ENCODE results near the gene SEC63.
"Not testable (repeated sequence)": the region's sequence is repeated elsewhere in the genome, so short reads cannot be mapped to it uniquely, and the experiment has no call there.

The SEC63 gene

DNA sequence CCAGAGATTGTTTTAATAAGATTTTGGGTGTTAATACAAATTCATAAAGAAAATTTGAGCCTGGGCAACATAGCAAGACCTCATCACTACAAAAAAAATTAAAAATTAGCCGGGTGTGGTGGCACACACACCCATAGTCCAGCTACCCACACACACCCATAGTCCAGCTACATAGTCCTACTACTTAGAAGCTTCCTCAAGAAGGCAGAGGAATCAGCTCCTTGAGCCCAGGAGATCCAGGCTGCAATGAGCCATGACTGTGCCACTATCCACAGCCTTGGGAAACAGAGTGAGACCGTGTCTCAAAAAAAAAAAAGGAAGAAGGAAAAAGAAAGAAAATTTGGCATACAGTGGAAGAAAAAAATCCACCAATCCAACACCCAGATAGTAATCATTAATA, 16.8 kb downstream of the SEC63 start:
- no peak overlapping the region for H3K4me3 ChIP-seq (replicated peaks in 1 of 2; ENCODE audit: low read depth in 2 of 2, low read length in 2 of 2)
- TF ChIP-seq CTCF (IDR thresholded peaks at IDR 0.05; ENCODE audit: low read depth, low read length) = no peak
- DNase-seq (ENCODE audit: low read depth in 2 of 2) = no peak

- not testable (repeated sequence) for DNase-seq (ENCODE audit: low read depth in 2 of 2); H3K4me3 ChIP-seq (replicated peaks in 1 of 2; ENCODE audit: low read depth in 2 of 2, low read length in 2 of 2)
Measured at GRCh38 chr6:107936910-107937292, 21.1 kb downstream of the SEC63 start.

- TF ChIP-seq CTCF (IDR thresholded peaks at IDR 0.05; ENCODE audit: low read depth, low read length) = no peak
- H3K4me3 ChIP-seq (replicated peaks in 1 of 2; ENCODE audit: low read depth in 2 of 2, low read length in 2 of 2) = no peak overlapping the region
- no peak for DNase-seq (ENCODE audit: low read depth in 2 of 2)
Measured at GRCh38 chr6:107936162-107936909, 21.7 kb downstream of the SEC63 start.

- H3K4me3 ChIP-seq (replicated peaks in 1 of 2; ENCODE audit: low read depth in 2 of 2, low read length in 2 of 2); DNase-seq (ENCODE audit: low read depth in 2 of 2): not testable (repeated sequence)
Measured at GRCh38 chr6:107934229-107934628, 23.8 kb downstream of the SEC63 start.

DNA sequence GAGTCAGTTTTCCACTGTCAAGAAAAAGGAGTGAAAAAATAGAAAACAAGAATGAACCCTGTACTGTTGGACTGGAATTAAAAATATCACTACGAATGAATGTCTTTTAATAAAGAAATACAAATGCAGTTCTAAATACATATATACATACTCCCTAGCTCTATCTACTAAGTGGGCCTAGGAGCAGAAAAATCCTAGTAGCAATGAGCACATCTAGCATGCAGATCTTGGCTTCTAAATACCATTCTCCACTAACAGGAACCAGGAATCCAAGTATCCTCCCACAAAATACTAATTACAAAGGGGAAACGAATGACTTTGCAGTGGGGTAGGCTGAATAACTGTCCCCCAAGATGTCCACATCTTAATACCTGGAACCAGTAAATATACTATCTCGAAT, 25.4 kb downstream of the SEC63 start:
- no peak overlapping the region for H3K4me3 ChIP-seq (replicated peaks in 1 of 2; ENCODE audit: low read depth in 2 of 2, low read length in 2 of 2)
- no peak for TF ChIP-seq CTCF (IDR thresholded peaks at IDR 0.05; ENCODE audit: low read depth, low read length)

GRCh38 chr6:107931894-107932293, 26.1 kb downstream of the SEC63 start:
- no peak overlapping the region for H3K4me3 ChIP-seq (replicated peaks in 1 of 2; ENCODE audit: low read depth in 2 of 2, low read length in 2 of 2)
- no peak for DNase-seq (ENCODE audit: low read depth in 2 of 2)
- TF ChIP-seq CTCF (IDR thresholded peaks at IDR 0.05; ENCODE audit: low read depth, low read length) = no peak

More for the DNA sequence above, 25.4 kb downstream of the SEC63 start:
- no peak for DNase-seq (ENCODE audit: low read depth in 2 of 2)

- H3K4me3 ChIP-seq (replicated peaks in 1 of 2; ENCODE audit: low read depth in 2 of 2, low read length in 2 of 2) = no peak overlapping the region
- DNase-seq (ENCODE audit: low read depth in 2 of 2) = no peak
- TF ChIP-seq CTCF (IDR thresholded peaks at IDR 0.05; ENCODE audit: low read depth, low read length) = no peak
Measured at GRCh38 chr6:107928984-107929383, 29.0 kb downstream of the SEC63 start.

- H3K4me3 ChIP-seq (replicated peaks in 1 of 2; ENCODE audit: low read depth in 2 of 2, low read length in 2 of 2) = not testable (repeated sequence)
Measured at GRCh38 chr6:107926697-107927544, 31.1 kb downstream of the SEC63 start.

More at GRCh38 chr6:107926697-107927544, 31.1 kb downstream of the SEC63 start:
- DNase-seq (ENCODE audit: low read depth in 2 of 2) = peak; percentile 8 to 13
